HG03280 (cell line): ENCODE data around the gene EMC8.
"Not testable (repeated sequence)": the region's sequence is repeated elsewhere in the genome, so short reads cannot be mapped to it uniquely, and the experiment has no call there.

Experiments
- ATAC-seq: cut with Tn5 transposase; IDR thresholded peaks from one replicate; pipeline ENCODE4 v1.9.1; 2021; ENCODE audit warnings: mild to moderate bottlenecking, moderate library complexity; ENCODE audit not compliant: unreplicated experiment

Gene EMC8

GRCh38 chr16:85799497-85800320 lies at the start of gene EMC8, which contains the start of gene COX4I1:
TSS of gene EMC8 (minus strand) at chr16:85799544. CDS start at chr16:85799295, 249 bp downstream.
TSS of gene COX4I1 (plus strand) at chr16:85799695. CDS start at chr16:85801206, 1,511 bp downstream.
- ATAC-seq, result peak; percentile 87

GRCh38 chr16:85848986-85849385 lies 49.6 kb upstream of the EMC8 start:
- no peak for ATAC-seq

- ATAC-seq, result no peak
Observed at GRCh38 chr16:85847681-85848601, 48.6 kb upstream of the EMC8 start.

GRCh38 chr16:85847036-85847435 lies 47.7 kb upstream of the EMC8 start:
- no peak for ATAC-seq

- no peak for ATAC-seq
Observed at GRCh38 chr16:85846461-85846860, 47.1 kb upstream of the EMC8 start.

GRCh38 chr16:85845266-85845665 lies 45.9 kb upstream of the EMC8 start:
- no peak for ATAC-seq

GRCh38 chr16:85844786-85845185 lies 45.4 kb upstream of the EMC8 start:
- ATAC-seq, result no peak

- ATAC-seq, result no peak
Observed at GRCh38 chr16:85844169-85844481, 44.8 kb upstream of the EMC8 start.

GRCh38 chr16:85843471-85844168 lies 44.3 kb upstream of the EMC8 start:
- no peak for ATAC-seq

- no peak for ATAC-seq
Observed at GRCh38 chr16:85842848-85843247, 43.5 kb upstream of the EMC8 start.

GRCh38 chr16:85842435-85842834 lies 43.1 kb upstream of the EMC8 start:
- ATAC-seq, result no peak

GRCh38 chr16:85840801-85841200 lies 41.5 kb upstream of the EMC8 start:
- no peak for ATAC-seq

- ATAC-seq, result no peak
Observed at GRCh38 chr16:85840395-85840794, 41.1 kb upstream of the EMC8 start.

- ATAC-seq, result no peak
Observed at GRCh38 chr16:85839681-85840240, 40.4 kb upstream of the EMC8 start.

- no peak for ATAC-seq
Observed at GRCh38 chr16:85838876-85839585, 39.7 kb upstream of the EMC8 start.

GRCh38 chr16:85838381-85838780 lies 39.0 kb upstream of the EMC8 start:
- ATAC-seq, result no peak

- not testable (repeated sequence) for ATAC-seq
Observed at GRCh38 chr16:85837654-85838053, 38.3 kb upstream of the EMC8 start.

GRCh38 chr16:85836706-85837582 lies 37.6 kb upstream of the EMC8 start:
- ATAC-seq, result no peak

GRCh38 chr16:85835956-85836705 lies 36.8 kb upstream of the EMC8 start:
- no peak for ATAC-seq
